ENCODE measurements around the gene NAPSA. TPM values are rescaled to one million over a fixed set of nuclear protein-coding genes. Genes with fewer than 3 reads are reported as not detected.
"Not testable (repeated sequence)": the region's sequence is repeated elsewhere in the genome, so short reads cannot be mapped to it uniquely, and the experiment has no call there.

NAPSA gene
- 1 to 10 TPM in 2 of 3 donors, under 1 TPM in 1; 0.28 to 2.1 (median 1.4) TPM for polyA plus RNA-seq

DNA sequence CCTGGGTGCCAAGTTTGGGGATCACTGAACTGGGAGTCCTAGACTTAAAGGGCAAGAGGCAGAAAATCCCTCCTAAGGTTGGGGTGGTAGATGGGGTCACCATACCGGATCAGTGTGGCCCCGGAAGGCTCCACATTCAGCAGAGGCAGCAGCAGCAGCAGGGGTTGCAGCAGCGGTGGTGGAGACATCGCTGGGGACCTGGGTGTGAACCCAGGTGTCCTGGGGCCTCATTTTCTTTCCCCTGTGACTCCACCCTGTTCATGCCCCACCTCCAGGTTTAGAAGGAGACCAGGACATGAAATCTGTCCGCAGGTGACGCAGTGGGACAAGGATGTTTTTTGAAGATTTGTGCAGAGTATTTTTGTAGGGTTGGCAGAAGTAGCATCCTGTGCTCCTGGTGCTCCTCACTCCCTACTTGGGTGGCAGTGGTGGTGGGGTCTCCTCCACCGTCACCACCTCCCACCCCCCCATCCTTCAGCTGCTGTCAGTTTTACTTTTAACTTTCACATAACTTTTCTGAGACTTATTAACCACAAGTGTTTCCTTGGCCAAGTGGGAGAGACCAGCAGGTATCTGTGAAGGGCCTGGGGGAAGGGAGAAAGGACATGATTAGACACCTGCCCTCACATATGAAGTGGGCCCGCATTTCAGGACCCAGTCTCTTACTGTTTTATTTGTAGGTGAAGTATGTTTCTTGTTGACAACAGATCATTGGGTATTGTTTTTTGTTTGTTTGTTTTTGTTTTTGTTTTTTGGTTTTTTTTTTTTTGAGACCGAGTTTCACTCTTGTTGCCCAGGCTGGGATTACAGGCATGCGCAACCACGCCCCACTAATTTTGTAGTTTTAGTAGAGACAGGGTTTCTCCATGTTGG is at the start of gene NAPSA:
NAPSA (minus strand) TSS at position 206 of the 873 bp plus-strand sequence; CDS start at position 188, 18 bp downstream.
- 81 to 83% (median 82%) methylated on average over 11 of the region's 11 CpGs for WGBS, 3 donors
- H3K27ac ChIP-seq (ENCODE audit: low read depth, low read length), result no peak within 1 kb of the TSS

DNA sequence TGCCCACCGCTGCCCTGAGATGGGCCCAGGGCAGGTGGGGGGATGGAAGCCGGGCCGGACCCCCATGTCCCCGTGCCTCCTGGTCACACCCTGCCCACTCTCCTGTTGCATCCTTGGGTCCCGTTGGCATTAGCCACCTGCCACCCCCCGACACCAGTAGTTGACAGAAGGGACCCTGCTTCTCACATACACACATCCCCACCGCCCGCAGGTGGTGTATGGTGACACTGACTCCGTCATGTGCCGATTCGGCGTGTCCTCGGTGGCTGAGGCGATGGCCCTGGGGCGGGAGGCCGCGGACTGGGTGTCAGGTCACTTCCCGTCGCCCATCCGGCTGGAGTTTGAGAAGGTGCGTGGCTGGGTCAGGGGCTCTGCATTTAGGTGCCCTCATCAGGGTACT is 48.1 kb upstream of the NAPSA start:
- WGBS, 3 donors, result 95% methylated on average over 21 of the region's 21 CpGs

DNA sequence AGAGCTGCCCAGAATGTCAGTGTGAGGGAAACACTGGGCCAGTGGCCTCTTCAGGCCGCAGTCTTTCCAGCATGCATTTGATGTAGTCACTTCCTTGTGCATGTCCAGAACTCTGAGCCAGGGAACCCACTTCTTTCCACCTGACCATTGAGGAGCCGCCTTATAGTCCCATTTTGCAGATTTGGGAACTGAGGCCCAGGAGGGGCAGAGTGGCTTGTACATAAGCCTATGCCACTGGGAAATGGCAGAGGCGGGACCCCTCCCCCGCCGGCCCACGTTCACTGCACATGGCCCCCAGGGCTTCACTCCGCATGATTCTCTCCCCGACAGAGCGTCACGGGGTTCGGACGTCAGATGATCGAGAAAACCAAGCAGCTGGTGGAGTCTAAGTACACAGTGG is 47.7 kb upstream of the NAPSA start:
- WGBS, 3 donors, result 91 to 94% (median 94%) methylated on average over 13 of the region's 13 CpGs

More for the DNA sequence above, 48.1 kb upstream of the NAPSA start:
- H3K27ac ChIP-seq (ENCODE audit: low read depth, low read length), result no peak overlapping the region

DNA sequence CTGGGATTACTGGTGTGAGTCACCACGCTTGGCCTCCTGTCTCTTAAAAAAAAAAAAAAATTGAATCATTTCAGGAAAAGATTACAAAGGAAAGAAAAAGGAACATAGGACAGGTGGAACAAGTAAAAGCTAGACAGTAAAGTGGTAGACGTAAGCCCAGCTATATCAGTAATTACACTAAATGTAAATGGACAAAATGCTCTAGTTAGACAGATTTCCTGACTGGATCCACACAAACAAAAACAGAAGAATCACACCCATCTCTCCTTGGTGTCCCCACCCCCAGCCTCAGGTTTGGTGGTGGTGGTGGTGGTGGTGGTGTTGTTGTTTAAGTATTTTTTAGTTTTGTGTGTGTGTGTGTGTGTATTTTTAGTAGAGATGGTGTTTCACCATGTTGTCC is 47.0 kb upstream of the NAPSA start:
- no peak overlapping the region for H3K27ac ChIP-seq (ENCODE audit: low read depth, low read length)
- 92 to 100% (median 97%) methylated on average over 2 of the region's 2 CpGs for WGBS, 3 donors

More for the DNA sequence above, 47.7 kb upstream of the NAPSA start:
- H3K27ac ChIP-seq (ENCODE audit: low read depth, low read length), result no peak overlapping the region

DNA sequence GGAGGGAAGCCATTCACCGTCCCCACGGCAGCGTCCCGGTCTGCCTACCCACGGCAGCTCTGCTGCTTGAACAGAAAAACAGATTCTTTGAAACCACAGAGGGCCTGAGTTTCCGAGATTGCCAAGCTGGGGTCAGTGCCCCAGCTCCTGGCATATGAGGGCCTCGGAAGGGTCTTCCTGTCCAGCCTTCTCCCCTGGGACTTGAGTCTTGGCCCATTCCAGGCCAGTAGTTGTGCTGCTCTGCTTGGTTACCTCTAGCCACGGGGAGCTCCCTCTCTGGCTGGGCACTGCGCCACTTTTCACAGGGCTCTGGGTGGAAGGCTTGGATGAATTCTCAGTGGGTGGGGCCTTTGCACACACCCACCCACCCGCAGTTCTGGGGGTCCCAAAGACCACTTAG is 44.7 kb upstream of the NAPSA start:
- WGBS, 3 donors, result 83 to 85% (median 84%) methylated on average over 10 of the region's 10 CpGs
- no peak overlapping the region for H3K27ac ChIP-seq (ENCODE audit: low read depth, low read length)

DNA sequence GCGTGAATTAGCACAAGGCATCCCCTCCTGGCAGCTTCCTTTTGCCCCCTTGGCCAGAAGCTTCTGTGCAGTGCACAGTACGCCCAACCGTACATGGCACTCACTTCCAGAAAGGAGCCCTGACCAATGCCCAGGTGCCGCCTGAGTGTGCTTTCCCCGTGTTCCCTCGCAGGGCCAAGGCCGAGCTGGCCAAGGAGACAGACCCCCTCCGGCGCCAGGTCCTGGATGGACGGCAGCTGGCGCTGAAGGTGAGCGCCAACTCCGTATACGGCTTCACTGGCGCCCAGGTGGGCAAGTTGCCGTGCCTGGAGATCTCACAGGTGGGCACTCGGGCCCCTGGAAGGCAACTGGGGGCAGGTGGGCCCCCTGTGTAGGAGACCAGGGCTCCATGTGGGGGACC is 43.9 kb upstream of the NAPSA start:
- 96 to 97% (median 96%) methylated on average over 17 of the region's 17 CpGs for WGBS, 3 donors
- H3K27ac ChIP-seq (ENCODE audit: low read depth, low read length), result no peak overlapping the region

DNA sequence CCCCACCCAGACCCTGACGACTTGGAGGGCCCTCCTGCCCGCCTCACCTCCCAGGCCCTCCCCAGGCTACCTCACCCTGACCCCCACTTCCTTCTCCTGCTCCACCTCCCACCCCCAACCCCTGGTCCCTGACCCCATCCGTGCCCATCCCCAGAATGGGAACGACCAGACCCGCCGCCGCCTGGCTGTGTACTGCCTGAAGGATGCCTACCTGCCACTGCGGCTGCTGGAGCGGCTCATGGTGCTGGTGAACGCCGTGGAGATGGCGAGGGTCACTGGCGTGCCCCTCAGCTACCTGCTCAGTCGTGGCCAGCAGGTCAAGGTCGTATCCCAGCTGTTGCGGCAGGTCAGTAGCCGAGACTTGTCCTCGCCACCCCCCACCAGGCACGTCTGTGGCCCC is 41.4 kb upstream of the NAPSA start:
- H3K27ac ChIP-seq (ENCODE audit: low read depth, low read length), result no peak overlapping the region
- 94 to 95% (median 94%) methylated on average over 19 of the region's 19 CpGs for WGBS, 3 donors

DNA sequence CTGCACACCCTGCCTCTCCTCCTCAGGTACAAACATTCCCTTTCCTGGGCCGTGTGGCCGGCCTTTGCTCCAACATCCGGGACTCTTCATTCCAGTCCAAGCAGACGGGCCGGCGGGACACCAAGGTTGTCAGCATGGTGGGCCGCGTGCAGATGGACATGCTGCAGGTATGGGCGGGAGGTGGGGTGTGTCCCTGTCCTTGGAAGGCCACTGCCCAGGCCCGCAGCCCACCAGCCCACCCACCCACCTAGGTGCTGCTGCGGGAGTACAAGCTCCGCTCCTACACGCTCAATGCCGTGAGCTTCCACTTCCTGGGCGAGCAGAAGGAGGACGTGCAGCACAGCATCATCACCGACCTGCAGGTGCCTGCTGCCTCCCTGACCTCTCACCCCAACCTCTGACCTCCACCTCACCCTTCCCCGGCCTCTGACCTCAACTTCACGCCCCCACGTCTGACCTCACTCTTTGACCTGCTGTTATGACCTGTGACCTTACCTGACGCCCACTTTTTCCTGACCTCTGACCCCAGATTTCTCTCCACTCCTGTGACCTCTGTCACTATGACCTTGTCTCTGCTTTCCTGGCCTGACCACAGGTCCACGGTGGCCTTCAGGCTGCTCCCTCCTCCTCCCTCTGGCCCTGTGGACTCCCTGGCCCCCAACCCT is 40.8 kb upstream of the NAPSA start:
- H3K27ac ChIP-seq (ENCODE audit: low read depth, low read length), result no peak overlapping the region
- WGBS, 3 donors, result 87 to 94% (median 92%) methylated on average over 21 to 22 of the region's 22 CpGs

DNA sequence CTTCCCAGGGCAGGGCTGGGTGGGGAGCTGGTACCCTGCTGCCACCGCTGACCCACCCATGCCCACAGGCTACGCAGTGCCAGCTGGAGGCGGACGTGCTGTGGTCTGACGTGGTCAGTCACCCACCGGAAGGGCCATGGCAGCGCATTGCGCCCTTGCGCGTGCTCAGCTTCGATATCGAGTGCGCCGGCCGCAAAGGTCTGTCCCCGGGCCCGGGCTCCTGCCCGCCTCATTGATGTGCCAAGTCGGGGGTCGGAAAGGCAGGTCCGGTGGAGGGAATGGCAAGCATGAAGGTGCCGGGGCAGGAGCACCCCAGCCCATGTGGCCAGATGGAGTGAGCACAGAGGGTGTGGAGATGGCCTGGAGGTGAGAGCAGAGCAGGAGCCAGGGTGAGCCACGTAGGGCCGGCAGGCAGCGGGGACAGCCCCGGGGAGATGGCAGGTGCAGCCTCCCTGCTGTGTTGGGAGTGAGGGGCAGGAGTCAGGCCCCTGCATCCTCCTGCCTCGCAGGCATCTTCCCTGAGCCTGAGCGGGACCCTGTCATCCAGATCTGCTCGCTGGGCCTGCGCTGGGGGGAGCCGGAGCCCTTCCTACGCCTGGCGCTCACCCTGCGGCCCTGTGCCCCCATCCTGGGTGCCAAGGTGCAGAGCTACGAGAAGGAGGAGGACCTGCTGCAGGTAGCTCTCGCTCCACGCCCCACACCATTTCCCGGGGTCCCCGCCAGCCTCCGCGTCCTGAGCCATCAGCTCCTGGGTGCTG is 37.3 kb upstream of the NAPSA start:
- whole genome bisulfite sequencing, 3 donors, result 96 to 97% (median 96%) methylated on average over 34 to 41 of the region's 41 CpGs
- H3K27ac ChIP-seq (ENCODE audit: low read depth, low read length), result no peak overlapping the region

DNA sequence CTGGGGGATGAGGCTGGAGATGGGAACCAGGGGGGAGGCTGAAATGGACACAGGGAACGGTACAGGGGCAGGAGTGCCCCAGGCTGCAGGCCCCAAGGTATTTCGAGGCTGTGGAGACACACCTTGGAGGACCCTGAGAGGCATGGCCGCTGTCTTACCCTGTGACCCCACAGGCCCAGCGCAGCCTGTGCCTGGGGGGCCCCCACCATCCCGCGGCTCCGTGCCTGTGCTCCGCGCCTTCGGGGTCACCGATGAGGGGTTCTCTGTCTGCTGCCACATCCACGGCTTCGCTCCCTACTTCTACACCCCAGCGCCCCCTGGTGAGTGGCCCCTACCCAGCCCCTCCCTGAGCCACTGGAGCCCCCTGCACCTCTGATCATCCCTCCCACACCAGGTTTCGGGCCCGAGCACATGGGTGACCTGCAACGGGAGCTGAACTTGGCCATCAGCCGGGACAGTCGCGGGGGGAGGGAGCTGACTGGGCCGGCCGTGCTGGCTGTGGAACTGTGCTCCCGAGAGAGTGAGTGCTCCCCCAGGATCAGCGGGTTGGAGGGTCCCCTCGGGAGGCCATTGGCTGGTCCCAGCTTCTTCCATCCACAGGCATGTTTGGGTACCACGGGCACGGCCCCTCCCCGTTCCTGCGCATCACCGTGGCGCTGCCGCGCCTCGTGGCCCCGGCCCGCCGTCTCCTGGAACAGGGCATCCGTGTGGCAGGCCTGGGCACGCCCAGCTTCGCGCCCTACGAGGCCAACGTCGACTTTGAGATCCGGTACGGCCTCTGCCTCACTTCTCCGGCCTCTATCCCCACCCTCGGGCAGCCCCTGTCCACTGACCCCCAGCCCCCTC is 36.4 kb upstream of the NAPSA start:
- no peak overlapping the region for H3K27ac ChIP-seq (ENCODE audit: low read depth, low read length)
- 89 to 95% (median 94%) methylated on average over 47 to 48 of the region's 48 CpGs for WGBS, 3 donors

DNA sequence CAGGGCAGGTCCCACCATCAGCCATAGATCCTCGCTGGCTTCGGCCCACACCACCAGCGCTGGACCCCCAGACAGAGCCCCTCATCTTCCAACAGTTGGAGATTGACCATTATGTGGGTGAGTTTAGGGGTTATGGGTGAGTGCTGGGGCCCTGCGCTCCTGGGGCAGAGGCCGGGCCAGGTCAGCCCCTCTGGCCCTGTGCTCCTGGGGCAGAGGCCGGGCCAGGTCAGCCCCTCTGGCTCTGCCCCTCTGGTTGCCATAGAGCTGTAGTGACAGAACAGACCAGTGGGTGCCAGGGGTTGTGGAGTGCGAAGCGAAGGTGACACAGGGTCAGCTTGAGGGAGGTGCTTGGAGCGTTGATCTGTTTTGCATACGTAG is 33.9 kb upstream of the NAPSA start:
- WGBS, 3 donors, result 97 to 99% (median 99%) methylated on average over 10 of the region's 10 CpGs
- H3K27ac ChIP-seq (ENCODE audit: low read depth, low read length), result no peak overlapping the region

DNA sequence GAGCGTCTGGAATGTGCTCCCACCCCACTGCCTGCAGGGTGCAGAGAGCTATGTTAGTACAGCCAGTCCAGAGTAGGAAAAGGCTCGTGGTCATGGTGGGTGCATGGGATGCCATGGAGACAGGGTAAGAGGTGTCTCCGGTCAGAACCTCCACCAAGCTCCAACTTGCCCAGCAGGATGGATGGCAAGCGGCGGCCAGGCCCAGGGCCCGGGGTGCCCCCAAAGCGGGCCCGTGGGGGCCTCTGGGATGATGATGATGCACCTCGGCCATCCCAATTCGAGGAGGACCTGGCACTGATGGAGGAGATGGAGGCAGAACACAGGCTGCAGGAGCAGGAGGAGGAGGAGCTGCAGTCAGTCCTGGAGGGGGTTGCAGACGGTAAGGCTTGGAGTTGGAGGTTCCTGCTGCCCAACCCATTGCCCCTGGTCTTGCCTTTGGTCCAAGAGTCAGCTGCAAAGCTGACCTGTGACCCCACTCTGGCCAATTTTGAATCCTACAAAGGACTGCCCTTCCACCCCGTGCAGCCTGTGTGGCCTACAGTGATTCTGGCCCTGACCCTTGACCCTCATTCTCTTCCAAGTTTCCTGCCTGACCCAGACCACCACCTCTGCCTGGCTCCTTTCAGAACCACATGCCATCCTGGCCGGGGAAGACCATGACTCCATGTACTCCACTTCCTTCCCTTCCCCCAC is 33.4 kb upstream of the NAPSA start:
- H3K27ac ChIP-seq (ENCODE audit: low read depth, low read length), result no peak overlapping the region
- WGBS, 3 donors, result 92 to 97% (median 93%) methylated on average over 13 of the region's 13 CpGs

DNA sequence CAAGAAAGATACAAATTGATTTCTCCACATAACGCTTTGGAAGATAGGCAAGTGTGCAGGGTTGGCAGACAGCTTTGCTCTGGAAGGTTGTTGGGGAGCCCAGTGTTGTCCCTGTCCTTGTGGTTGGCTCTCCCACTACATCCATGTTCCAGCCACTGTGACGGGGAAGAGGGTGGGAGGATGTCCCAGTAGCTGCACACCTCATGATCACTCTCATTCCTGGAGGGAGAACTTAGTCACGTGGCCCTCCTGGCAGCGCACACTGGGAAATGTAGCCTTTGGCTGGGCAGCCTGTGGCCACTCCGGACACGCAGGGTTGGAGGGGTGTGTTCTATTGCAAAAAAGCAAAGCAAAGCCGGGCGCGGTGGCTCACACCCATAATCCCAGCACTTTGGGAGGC is 28.6 kb upstream of the NAPSA start:
- 96 to 97% (median 96%) methylated on average over 9 of the region's 9 CpGs for WGBS, 3 donors
- no peak overlapping the region for H3K27ac ChIP-seq (ENCODE audit: low read depth, low read length)

DNA sequence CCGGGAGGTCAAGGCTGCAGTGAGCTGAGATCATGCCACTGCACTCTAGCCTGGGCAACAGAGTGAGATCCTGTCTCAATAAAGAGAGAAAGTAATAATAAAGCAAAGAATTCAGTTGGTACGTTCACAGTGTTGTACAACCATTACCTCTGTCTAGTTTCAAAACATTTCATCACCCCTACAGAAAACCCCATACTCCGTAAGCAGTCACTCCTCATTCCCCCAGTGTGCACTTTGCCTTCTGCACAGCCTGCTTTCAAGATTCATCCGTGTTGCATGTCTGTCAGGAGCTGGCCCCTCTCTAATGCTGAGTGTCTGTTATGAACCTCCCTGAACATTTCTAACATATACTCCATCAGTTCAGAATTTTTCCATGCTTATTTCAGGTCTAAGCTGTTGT is 28.1 kb upstream of the NAPSA start:
- H3K27ac ChIP-seq (ENCODE audit: low read depth, low read length), result no peak overlapping the region
- WGBS, 3 donors, result 75 to 94% (median 92%) methylated on average over 4 of the region's 4 CpGs

DNA sequence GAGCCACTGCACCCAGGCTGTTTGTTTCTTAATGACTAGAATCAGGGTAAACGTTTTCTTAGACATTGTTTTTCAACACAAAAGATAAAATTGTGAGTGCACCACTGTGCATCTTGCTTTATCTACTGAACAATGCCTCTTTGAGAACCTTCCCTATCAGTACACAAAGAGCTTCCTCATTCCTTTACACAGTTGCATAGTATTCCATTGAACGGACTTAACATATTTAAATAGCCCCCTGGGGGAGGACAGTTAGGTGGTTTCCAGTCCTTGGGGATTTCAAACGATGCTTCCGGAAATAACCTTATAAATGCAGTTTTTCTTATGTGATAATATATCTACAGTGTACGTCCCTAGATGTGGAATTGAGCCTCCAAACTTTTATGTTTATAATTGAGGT is 27.3 kb upstream of the NAPSA start:
- 89 to 93% (median 91%) methylated on average over 5 of the region's 5 CpGs for WGBS, 3 donors
- no peak overlapping the region for H3K27ac ChIP-seq (ENCODE audit: low read depth, low read length)

DNA sequence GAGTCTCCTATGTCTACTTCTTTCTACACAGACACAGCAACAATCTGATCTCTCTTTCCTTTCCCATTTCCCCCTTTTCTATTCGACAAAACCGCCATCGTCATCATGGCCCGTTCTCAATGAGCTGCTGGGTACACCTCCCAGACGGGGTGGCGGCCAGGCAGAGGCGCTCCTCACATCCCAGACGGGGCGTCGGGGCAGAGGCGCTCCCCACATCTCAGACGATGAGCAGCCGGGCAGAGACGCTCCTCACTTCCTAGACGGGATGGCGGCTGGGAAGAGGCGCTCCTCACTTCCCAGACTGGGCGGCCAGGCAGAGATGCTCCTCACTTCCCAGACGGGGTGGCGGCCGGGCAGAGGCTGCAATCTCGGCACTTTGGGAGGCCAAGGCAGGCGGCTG is 25.5 kb upstream of the NAPSA start:
- WGBS, 3 donors, result 94 to 99% (median 94%) methylated on average over 21 to 22 of the region's 23 CpGs

DNA sequence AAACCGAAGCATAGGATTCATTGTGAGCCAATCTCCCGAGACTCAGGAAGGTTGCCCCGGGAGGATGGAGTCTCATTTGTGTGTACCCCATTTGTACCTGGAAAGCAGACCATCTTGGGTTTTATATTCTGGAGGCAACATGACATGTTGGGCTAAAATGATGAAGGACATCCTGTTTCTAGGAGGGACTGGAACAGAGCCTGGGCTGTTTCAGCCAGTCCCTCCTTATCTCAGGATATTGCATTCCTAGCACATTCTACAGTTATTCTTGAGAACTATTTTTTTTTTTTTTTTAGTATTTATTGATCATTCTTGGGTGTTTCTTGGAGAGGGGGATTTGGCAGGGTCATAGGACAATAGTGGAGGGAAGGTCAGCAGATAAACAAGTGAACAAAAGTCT is 24.9 kb upstream of the NAPSA start:
- not testable (repeated sequence) for H3K27ac ChIP-seq (ENCODE audit: low read depth, low read length)
- 77 to 84% (median 78%) methylated on average over 3 of the region's 3 CpGs for WGBS, 3 donors

More for the DNA sequence above, 25.5 kb upstream of the NAPSA start:
- not testable (repeated sequence) for H3K27ac ChIP-seq (ENCODE audit: low read depth, low read length)

DNA sequence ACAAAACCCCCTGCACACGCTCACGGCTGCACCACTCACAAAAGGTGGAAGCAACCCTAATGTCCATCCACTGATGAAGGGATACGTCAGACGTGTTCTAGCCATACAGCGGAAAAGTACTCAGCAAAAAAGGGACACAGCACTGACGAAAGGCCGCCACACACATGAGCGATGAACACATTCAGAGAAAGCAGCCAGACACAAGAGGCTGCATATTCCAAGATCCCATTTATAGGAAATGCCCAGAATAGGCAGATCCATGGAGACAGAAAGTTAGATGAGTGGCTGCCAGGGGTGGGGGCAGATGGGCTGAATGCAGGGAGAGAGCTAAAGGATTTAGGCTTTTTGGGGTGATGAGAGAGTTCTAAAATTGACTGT is 22.4 kb upstream of the NAPSA start:
- H3K27ac ChIP-seq (ENCODE audit: low read depth, low read length), result no peak overlapping the region
- 75 to 94% (median 86%) methylated on average over 8 of the region's 8 CpGs for WGBS, 3 donors

Measured in adipose tissue (tissue), 3 donors.